VCaP (cell line): ENCODE results near the gene RNU6-1.

ENCODE experiments used
- H3K27ac ChIP-seq: fragments of 450-650 bp; 2 replicates; pipeline ENCODE4 v1.5.1; 2017
- TF ChIP-seq, protein P1 (sequence below): fragments of 450-650 bp; conservative IDR thresholded peaks from 2 replicates; pipeline ENCODE4 v1.5.1; 2017; ENCODE audit warnings: mild to moderate bottlenecking, moderate library complexity

Gene RNU6-1

GRCh38 chr15:67855842-67856241 lies 16.0 kb upstream of the RNU6-1 start:
- H3K27ac ChIP-seq = no peak overlapping the region
- TF ChIP-seq, protein P1, sequence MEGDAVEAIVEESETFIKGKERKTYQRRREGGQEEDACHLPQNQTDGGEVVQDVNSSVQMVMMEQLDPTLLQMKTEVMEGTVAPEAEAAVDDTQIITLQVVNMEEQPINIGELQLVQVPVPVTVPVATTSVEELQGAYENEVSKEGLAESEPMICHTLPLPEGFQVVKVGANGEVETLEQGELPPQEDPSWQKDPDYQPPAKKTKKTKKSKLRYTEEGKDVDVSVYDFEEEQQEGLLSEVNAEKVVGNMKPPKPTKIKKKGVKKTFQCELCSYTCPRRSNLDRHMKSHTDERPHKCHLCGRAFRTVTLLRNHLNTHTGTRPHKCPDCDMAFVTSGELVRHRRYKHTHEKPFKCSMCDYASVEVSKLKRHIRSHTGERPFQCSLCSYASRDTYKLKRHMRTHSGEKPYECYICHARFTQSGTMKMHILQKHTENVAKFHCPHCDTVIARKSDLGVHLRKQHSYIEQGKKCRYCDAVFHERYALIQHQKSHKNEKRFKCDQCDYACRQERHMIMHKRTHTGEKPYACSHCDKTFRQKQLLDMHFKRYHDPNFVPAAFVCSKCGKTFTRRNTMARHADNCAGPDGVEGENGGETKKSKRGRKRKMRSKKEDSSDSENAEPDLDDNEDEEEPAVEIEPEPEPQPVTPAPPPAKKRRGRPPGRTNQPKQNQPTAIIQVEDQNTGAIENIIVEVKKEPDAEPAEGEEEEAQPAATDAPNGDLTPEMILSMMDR = no peak

GRCh38 chr15:67854358-67854757 lies 14.5 kb upstream of the RNU6-1 start:
- TF ChIP-seq, protein P1 = no peak
- no peak overlapping the region for H3K27ac ChIP-seq

DNA sequence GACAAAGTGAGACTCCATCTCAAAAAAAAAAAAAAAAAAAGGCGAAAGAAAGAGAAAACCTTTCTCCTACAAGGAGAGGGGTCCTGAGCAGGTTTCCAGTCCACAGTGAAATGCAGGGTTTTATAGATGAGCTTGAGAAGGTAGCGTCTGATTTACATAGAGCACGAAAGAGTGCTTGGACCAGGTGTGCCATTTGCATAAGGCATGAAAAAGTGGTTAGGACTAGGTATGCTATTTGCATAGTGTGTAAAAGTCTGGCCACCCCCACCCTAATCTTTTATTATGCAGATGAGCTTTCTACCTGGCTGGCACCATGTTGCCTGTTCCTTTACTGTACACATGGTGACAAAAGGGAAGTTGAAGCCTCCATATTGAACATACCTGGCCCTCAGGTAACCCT lies 13.6 kb upstream of the RNU6-1 start:
- no peak overlapping the region for H3K27ac ChIP-seq

GRCh38 chr15:67852418-67852817 lies 12.6 kb upstream of the RNU6-1 start:
- H3K27ac ChIP-seq = no peak overlapping the region
- TF ChIP-seq, protein P1 = no peak

More for the DNA sequence above, 13.6 kb upstream of the RNU6-1 start:
- TF ChIP-seq, protein P1 = no peak

- TF ChIP-seq, protein P1 = no peak
- H3K27ac ChIP-seq = no peak overlapping the region
Measured at GRCh38 chr15:67850994-67851571, 11.2 kb upstream of the RNU6-1 start.

DNA sequence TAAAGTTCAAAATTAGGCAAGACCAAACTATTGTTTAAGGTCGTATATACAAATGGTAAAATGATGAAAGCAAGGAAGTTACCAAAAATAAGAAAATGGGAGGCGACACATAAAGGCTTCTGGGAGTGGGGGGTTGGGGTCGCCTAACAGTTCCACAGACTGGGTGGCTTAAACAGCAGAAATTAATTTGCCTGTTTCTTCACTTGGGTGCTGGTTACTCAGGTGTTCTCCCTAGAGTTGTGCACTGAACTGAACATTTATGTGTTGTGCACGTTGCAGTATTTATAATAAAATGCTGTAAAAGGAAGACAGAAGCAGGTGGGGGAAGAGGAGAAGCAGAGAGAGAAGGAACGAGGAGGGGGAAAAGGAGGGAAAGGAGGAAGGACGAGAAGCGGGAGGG lies 10.5 kb upstream of the RNU6-1 start:
- H3K27ac ChIP-seq = no peak overlapping the region
- TF ChIP-seq, protein P1 = no peak

DNA sequence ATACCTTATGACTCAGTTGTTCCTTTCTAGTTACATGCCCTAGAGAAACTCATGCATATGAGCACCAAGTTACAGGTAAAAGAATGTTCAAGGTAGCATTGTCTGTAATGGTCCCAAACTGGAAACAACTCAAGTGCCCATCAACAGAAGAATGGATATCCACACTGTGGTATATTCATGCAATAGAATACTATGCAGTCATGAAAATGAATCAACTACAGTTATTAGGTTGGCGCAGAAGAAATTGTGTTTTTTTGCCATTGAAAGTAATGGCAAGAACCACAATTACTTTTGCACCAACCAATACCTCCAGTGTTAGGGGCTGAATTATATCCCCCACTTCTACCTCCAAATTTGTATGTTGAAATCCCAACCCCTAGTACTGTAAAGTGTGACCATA lies 9.7 kb upstream of the RNU6-1 start:
- TF ChIP-seq, protein P1 = no peak
- no peak overlapping the region for H3K27ac ChIP-seq
